H1 (cell line): ENCODE measurements around the gene SYNDIG1. TPM values are rescaled to one million over a fixed set of nuclear protein-coding genes. Genes with fewer than 3 reads are reported as not detected.

Source experiments
- CTCF ChIA-PET: fragments of 300-600 bp; sonication (Branson Sonifier 250); formaldehyde crosslinking; loops from one replicate; lab custom pipeline; 2021; ENCODE audit not compliant: partially characterized antibody; lab: Charles Lee
- POLR2A ChIA-PET: fragments of 300-600 bp; sonication (Branson Sonifier 250); formaldehyde crosslinking; loops from one replicate; lab custom pipeline; 2021; ENCODE audit warnings: inconsistent platforms; ENCODE audit not compliant: partially characterized antibody; lab: Charles Lee
- DNase-seq, 2 experiments: peaks; one replicate each; pipeline versions ENCODE4 v3.0.0 to v3.0.0-alpha.2; 2010 to 2022; ENCODE audit warnings: low spot score in 2 of 2, low read depth in 1 of 2, mixed read lengths in 1 of 2
- FAIRE-seq: peaks from 2 replicates; lab custom pipeline; 2011; peaks lifted over from hg19 to GRCh38; lab: Jason Lieb, UNC
- H2AFZ ChIP-seq: 2 replicates; pipeline ENCODE4 v1.8.1; 2012; ENCODE audit warnings: low read length, inconsistent platforms
- H2AK5ac ChIP-seq: 2 replicates; pipeline ENCODE4 v1.6.1; 2013; ENCODE audit warnings: low read depth, low read length
- H2BK120ac ChIP-seq: replicated peaks from 2 replicates; pipeline ENCODE3; 2013; ENCODE audit warnings: low read depth, low read length, inconsistent platforms
- H2BK12ac ChIP-seq: 2 replicates; pipeline ENCODE4 v1.6.1; 2013; ENCODE audit warnings: low read depth, low read length
- H2BK15ac ChIP-seq: 2 replicates; pipeline ENCODE4 v1.6.1; 2013; ENCODE audit warnings: low read length
- H2BK20ac ChIP-seq: 2 replicates; pipeline ENCODE4 v1.6.1; 2013; ENCODE audit warnings: low read length
- H2BK5ac ChIP-seq: 2 replicates; pipeline ENCODE4 v1.6.1; 2013; ENCODE audit warnings: low read depth, low read length
- H3K14ac ChIP-seq: 2 replicates; pipeline ENCODE4 v1.6.1; 2013; ENCODE audit warnings: inconsistent platforms; ENCODE audit not compliant: insufficient read length
- H3K18ac ChIP-seq: 2 replicates; pipeline ENCODE4 v1.6.1; 2013; ENCODE audit warnings: low read length; ENCODE audit errors: extremely low read depth
- H3K23ac ChIP-seq: 2 replicates; pipeline ENCODE4 v1.6.1; 2013; ENCODE audit warnings: inconsistent platforms; ENCODE audit not compliant: insufficient read length
- H3K23me2 ChIP-seq: 2 replicates; pipeline ENCODE4 v1.6.1; 2013; ENCODE audit warnings: low read depth, low read length
- H3K27ac ChIP-seq: 2 replicates; pipeline ENCODE4 v1.6.1; 2011; ENCODE audit warnings: low read depth, low read length, inconsistent platforms
- H3K27me3 ChIP-seq, 4 experiments: replicated peaks in 1 of 4; 1 replicate in 1 of 4; 2 replicates in 3 of 4; pipeline versions ENCODE4 v1.6.1 to v1.8.1; 2011 to 2013; ENCODE audit warnings: low read length in 3 of 4, mild to moderate bottlenecking in 3 of 4, inconsistent platforms in 2 of 4, mixed read lengths in 2 of 4, moderate library complexity in 1 of 4; ENCODE audit not compliant: control insufficient read depth in 3 of 4, insufficient read depth in 3 of 4; ENCODE audit errors: extremely low read depth in 1 of 4
- H3K36me3 ChIP-seq, 4 experiments: 2 replicates each; pipeline versions ENCODE4 v1.6.1 to v1.8.1; 2011 to 2013; ENCODE audit warnings: mild to moderate bottlenecking in 4 of 4, low read length in 3 of 4, moderate library complexity in 2 of 4, control low read depth in 1 of 4, inconsistent platforms in 1 of 4; ENCODE audit not compliant: insufficient read depth in 4 of 4, control insufficient read depth in 2 of 4
- H3K4ac ChIP-seq: replicated peaks from 2 replicates; pipeline ENCODE3; 2013; ENCODE audit warnings: low read length, low read depth, mixed read lengths, inconsistent platforms; ENCODE audit not compliant: insufficient read length
- H3K4me1 ChIP-seq, 4 experiments: replicated peaks in 1 of 4; 1 replicate in 1 of 4; 2 replicates in 3 of 4; pipeline versions ENCODE4 v1.6.1 to v1.8.1; 2011 to 2013; ENCODE audit warnings: low read length in 3 of 4, inconsistent platforms in 2 of 4, mixed read lengths in 1 of 4; ENCODE audit not compliant: insufficient read depth in 4 of 4, control insufficient read depth in 3 of 4
- H3K4me2 ChIP-seq, 2 experiments: 2 replicates each; pipeline versions ENCODE4 v1.6.1 to v1.8.1; 2011 to 2013; ENCODE audit warnings: low read depth in 2 of 2, low read length in 2 of 2, control low read depth in 1 of 2, inconsistent platforms in 1 of 2, mild to moderate bottlenecking in 1 of 2; ENCODE audit not compliant: insufficient read depth in 1 of 2
- H3K4me3 ChIP-seq, 4 experiments: fragments of 200-600, 300-600 bp in 1 of 4; sonication (generic), shearing (Covaris generic), sonication (Bioruptor Twin) in 1 of 4; 2 replicates each; pipeline versions ENCODE4 v1.5.1 to v1.8.1; 2011 to 2016; ENCODE audit warnings: low read length in 4 of 4, low read depth in 3 of 4, control low read depth in 2 of 4, inconsistent platforms in 2 of 4, mild to moderate bottlenecking in 2 of 4, mixed read lengths in 1 of 4, moderate library complexity in 1 of 4; ENCODE audit not compliant: insufficient read depth in 2 of 4; ENCODE audit errors: extremely low read depth in 1 of 4
- H3K56ac ChIP-seq: replicated peaks from 2 replicates; pipeline ENCODE3; 2013; ENCODE audit warnings: low read depth, mild to moderate bottlenecking, mixed read lengths, low read length, inconsistent platforms; ENCODE audit not compliant: insufficient read length
- H3K79me1 ChIP-seq: 2 replicates; pipeline ENCODE4 v1.6.1; 2013; ENCODE audit warnings: low read depth, low read length, control low read depth
- H3K79me2 ChIP-seq, 2 experiments: 2 replicates each; pipeline versions ENCODE4 v1.6.1 to v1.8.1; 2012 to 2013; ENCODE audit warnings: low read length in 2 of 2, mild to moderate bottlenecking in 2 of 2, inconsistent platforms in 1 of 2; ENCODE audit not compliant: insufficient read depth in 2 of 2, control insufficient read depth in 1 of 2
- H3K9ac ChIP-seq, 4 experiments: replicated peaks in 1 of 4; 1 replicate in 1 of 4; 2 replicates in 3 of 4; pipeline versions ENCODE4 v1.6.1 to v1.8.1; 2011 to 2013; ENCODE audit warnings: low read depth in 3 of 4, low read length in 3 of 4, control low read depth in 2 of 4, mild to moderate bottlenecking in 2 of 4, moderate library complexity in 2 of 4, inconsistent platforms in 1 of 4; ENCODE audit errors: extremely low read depth in 1 of 4
- H3K9me3 ChIP-seq, 2 experiments: 2 replicates each; pipeline versions ENCODE4 v1.6.1 to v1.8.1; 2012 to 2013; ENCODE audit warnings: mild to moderate bottlenecking in 2 of 2, moderate library complexity in 2 of 2, control low read depth in 1 of 2, inconsistent platforms in 1 of 2, low read depth in 1 of 2, low read length in 1 of 2, mixed read lengths in 1 of 2; ENCODE audit not compliant: insufficient read depth in 2 of 2
- H4K20me1 ChIP-seq, 2 experiments: replicated peaks in 1 of 2; 2 replicates each; pipeline versions ENCODE3 to v1.8.1; 2011 to 2013; ENCODE audit warnings: inconsistent platforms in 2 of 2, low read length in 2 of 2, mild to moderate bottlenecking in 1 of 2; ENCODE audit not compliant: insufficient read depth in 2 of 2, control insufficient read depth in 1 of 2
- H4K5ac ChIP-seq: 2 replicates; pipeline ENCODE4 v1.6.1; 2013; ENCODE audit warnings: low read length, low read depth, mixed read lengths, inconsistent platforms; ENCODE audit not compliant: insufficient read length
- H4K8ac ChIP-seq: 2 replicates; pipeline ENCODE4 v1.8.0; 2013; ENCODE audit warnings: mild to moderate bottlenecking, moderate library complexity, low read length, inconsistent platforms; ENCODE audit not compliant: insufficient read depth; ENCODE audit errors: extremely low read depth
- H4K91ac ChIP-seq: replicated peaks from 2 replicates; pipeline ENCODE3; 2013; ENCODE audit warnings: low read length, mixed read lengths, inconsistent platforms; ENCODE audit not compliant: insufficient read length
- CREB1 ChIP-seq: IDR thresholded peaks from 2 replicates; pipeline ENCODE4 v1.6.1; 2012; ENCODE audit warnings: inconsistent platforms
- EGR1 ChIP-seq: IDR thresholded peaks from 2 replicates; pipeline ENCODE4 v1.6.1; 2011; ENCODE audit warnings: low read depth, low read length, borderline replicate concordance
- HDAC6 ChIP-seq: IDR thresholded peaks from one replicate; pipeline ENCODE4 v1.7.1; 2012; ENCODE audit warnings: low read depth, mild to moderate bottlenecking, inconsistent platforms, low read length, moderate library complexity
- JUN ChIP-seq: IDR thresholded peaks from 2 replicates; pipeline ENCODE4 v1.6.1; 2011; ENCODE audit warnings: low read depth, mild to moderate bottlenecking, improper control_type of control experiment, low read length
- KDM4A ChIP-seq: IDR thresholded peaks from one replicate; pipeline ENCODE4 v1.7.1; 2012; ENCODE audit warnings: low read depth, mild to moderate bottlenecking, moderate library complexity, low read length, inconsistent platforms; ENCODE audit not compliant: severe bottlenecking
- POU5F1 ChIP-seq: IDR thresholded peaks from 2 replicates; pipeline ENCODE4 v1.6.1; 2011; ENCODE audit warnings: low read depth, mild to moderate bottlenecking, low read length, moderate library complexity
- RAD21 ChIP-seq, 2 experiments: IDR thresholded peaks in 1 of 2; conservative IDR thresholded peaks in 1 of 2; 2 replicates each; pipeline ENCODE4 v1.6.1; 2011; ENCODE audit warnings: low read depth in 2 of 2, low read length in 2 of 2, improper control_type of control experiment in 1 of 2, inconsistent platforms in 1 of 2, mild to moderate bottlenecking in 1 of 2, moderate library complexity in 1 of 2
- RFX5 ChIP-seq: IDR thresholded peaks from 2 replicates; pipeline ENCODE4 v1.6.1; 2011; ENCODE audit warnings: low read depth, low read length, improper control_type of control experiment, borderline replicate concordance
- TAF7 ChIP-seq: optimal IDR thresholded peaks from 2 replicates; pipeline ENCODE3; 2011; ENCODE audit warnings: low read depth, mild to moderate bottlenecking, inconsistent platforms, low read length, moderate library complexity, borderline replicate concordance
- WGBS, 2 experiments: shearing (Covaris generic) in 1 of 2; methylation state at CpG; one replicate each; pipeline versions ENCODE4 v1.1.6 to v1.1.7; 2013 to 2015; ENCODE audit warnings: low lambda C conversion rate in 2 of 2, mixed read lengths in 2 of 2, inconsistent platforms in 1 of 2, low coverage in 1 of 2, missing lambda C conversion rate in 1 of 2; ENCODE audit not compliant: insufficient replicate concordance in 2 of 2, insufficient coverage in 1 of 2, insufficient read length in 1 of 2; ENCODE audit errors: extremely low coverage in 1 of 2, missing lambda C conversion rate in 1 of 2; 5-methylcytosine and 5-hydroxymethylcytosine counted together
- polyA plus RNA-seq, 7 experiments: library from polyadenylated mRNA; depleted of rRNA in 3 of 7; stranded (reverse) in 5 of 7; unstranded in 2 of 7; fragments of >200 nt in 5 of 7; fragments of 200-250 nt in 2 of 7; gene quantifications; 1 replicate in 5 of 7; 2 replicates in 1 of 7; 4 replicates in 1 of 7; pipeline versions ENCODE4 v1.2.1 to v1.2.3, GENCODE V29; 2011 to 2013; ENCODE audit warnings: missing spikeins in 2 of 7, mixed read lengths in 2 of 7
- total RNA-seq: library from RNA; stranded (reverse); fragmentation: NEBNext Ultra II Directional; extraction: Animal tissue kit (Norgen Biotek cat#: 25700); gene quantifications from 2 replicates; pipeline ENCODE4 v1.2.1, GENCODE V29; 2021
- TF ChIP-seq, protein P1 (sequence below): IDR thresholded peaks from 2 replicates; pipeline ENCODE4 v1.6.1; 2011; ENCODE audit warnings: low read depth, mild to moderate bottlenecking, low read length; ENCODE audit not compliant: insufficient read depth
- TF ChIP-seq, protein P2 (sequence below): IDR thresholded peaks from 2 replicates; pipeline ENCODE4 v1.6.1; 2011; ENCODE audit warnings: low read length, improper control_type of control experiment
- TF ChIP-seq, protein P3 (sequence below): IDR thresholded peaks from 2 replicates; pipeline ENCODE4 v1.6.1; 2012; ENCODE audit warnings: inconsistent platforms

SYNDIG1 gene
- total and polyA plus RNA-seq, 2 of the 8 experiments (the other 6 are each of a cell fraction or from before 2014, with no cell fraction given) = 6.5 to 7.8 TPM

DNA sequence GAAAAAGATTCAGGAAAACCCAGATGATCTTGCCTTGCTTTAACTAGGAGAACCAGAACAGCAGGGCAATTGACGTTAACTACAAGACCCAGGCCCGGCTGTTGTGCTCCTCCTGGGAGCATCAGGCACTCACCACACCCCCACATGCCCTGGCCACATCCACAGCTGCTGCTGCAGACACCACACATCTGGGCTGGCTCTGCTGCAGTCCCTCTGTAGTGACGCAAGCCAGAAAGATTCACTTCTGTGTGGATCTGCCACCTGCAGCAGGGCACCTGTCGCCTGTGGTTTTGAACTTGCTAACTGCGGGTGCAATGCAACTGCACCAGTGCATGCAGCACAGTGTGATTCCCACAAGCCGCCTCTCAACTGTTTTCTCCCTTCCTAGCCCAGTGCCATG lies 228.8 kb downstream of the SYNDIG1 start:
- H3K27me3 ChIP-seq = no peaks in the 10 kb centered on the region
- H2BK20ac ChIP-seq = no peak overlapping the region
- no peak overlapping the region for H2AK5ac ChIP-seq
- H3K4me2 ChIP-seq = no peak overlapping the region
- POLR2A ChIA-PET = no interaction called here
- no peak overlapping the region for H3K56ac ChIP-seq
- H3K79me1 ChIP-seq = no peaks in the 10 kb centered on the region
- H3K4me3 ChIP-seq = no peak overlapping the region
- H4K20me1 ChIP-seq = no peaks in the 10 kb centered on the region
- H2AFZ ChIP-seq = no peak overlapping the region
- H3K4ac ChIP-seq = no peak overlapping the region
- no peaks in the 10 kb centered on the region for H3K79me2 ChIP-seq
- H4K91ac ChIP-seq = no peak overlapping the region
- H2BK5ac ChIP-seq = no peak overlapping the region
- no peak overlapping the region for H4K5ac ChIP-seq
- no peak overlapping the region for H3K27ac ChIP-seq
- H3K9me3 ChIP-seq = no peaks in the 10 kb centered on the region
- FAIRE-seq (no peak), DNase-seq (peak in 1 of 2 experiments; percentile 35)
- no peak overlapping the region for H3K14ac ChIP-seq
- H4K8ac ChIP-seq = no peak overlapping the region
- no peak overlapping the region for H3K18ac ChIP-seq
- no peak overlapping the region for H2BK120ac ChIP-seq
- H3K9ac ChIP-seq = no peak overlapping the region
- H2BK12ac ChIP-seq = no peak overlapping the region
- H3K36me3 ChIP-seq = no peaks in the 10 kb centered on the region
- H3K23ac ChIP-seq = no peak overlapping the region
- 86% methylated on average over 6 of the region's 6 CpGs; no CpG with 5 or more reads in 1 of the 2 experiments for WGBS, 2 experiments
- no peak overlapping the region for H2BK15ac ChIP-seq
- no peaks in the 10 kb centered on the region for H3K23me2 ChIP-seq
- CTCF ChIA-PET = no interaction called here
- H3K4me1 ChIP-seq = no peaks in the 10 kb centered on the region
- TF ChIP-seq CREB1 (no peak), JUN (no peak), KDM4A (no peak), POU5F1 (no peak), TAF7 (no peak), RFX5 (no peak), RAD21 (IDR thresholded peaks at IDR 0.05 in 1 of 2, conservative IDR thresholded peaks at IDR 0.05 in 1 of 2; ENCODE audit: low read depth in 2 of 2, low read length in 2 of 2) (no peak), EGR1 (no peak), HDAC6 (no peak)
- TF ChIP-seq, protein P1, sequence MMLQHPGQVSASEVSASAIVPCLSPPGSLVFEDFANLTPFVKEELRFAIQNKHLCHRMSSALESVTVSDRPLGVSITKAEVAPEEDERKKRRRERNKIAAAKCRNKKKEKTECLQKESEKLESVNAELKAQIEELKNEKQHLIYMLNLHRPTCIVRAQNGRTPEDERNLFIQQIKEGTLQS = no peak
- TF ChIP-seq, protein P2, sequence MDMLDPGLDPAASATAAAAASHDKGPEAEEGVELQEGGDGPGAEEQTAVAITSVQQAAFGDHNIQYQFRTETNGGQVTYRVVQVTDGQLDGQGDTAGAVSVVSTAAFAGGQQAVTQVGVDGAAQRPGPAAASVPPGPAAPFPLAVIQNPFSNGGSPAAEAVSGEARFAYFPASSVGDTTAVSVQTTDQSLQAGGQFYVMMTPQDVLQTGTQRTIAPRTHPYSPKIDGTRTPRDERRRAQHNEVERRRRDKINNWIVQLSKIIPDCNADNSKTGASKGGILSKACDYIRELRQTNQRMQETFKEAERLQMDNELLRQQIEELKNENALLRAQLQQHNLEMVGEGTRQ = no peak
- TF ChIP-seq, protein P3, sequence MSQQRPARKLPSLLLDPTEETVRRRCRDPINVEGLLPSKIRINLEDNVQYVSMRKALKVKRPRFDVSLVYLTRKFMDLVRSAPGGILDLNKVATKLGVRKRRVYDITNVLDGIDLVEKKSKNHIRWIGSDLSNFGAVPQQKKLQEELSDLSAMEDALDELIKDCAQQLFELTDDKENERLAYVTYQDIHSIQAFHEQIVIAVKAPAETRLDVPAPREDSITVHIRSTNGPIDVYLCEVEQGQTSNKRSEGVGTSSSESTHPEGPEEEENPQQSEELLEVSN = no peak
